GM12878 (cell line): Measurements from ENCODE around the gene PSMC4. TPM values are rescaled to one million over a fixed set of nuclear protein-coding genes. Genes with fewer than 3 reads are reported as not detected.

Experiments
- ATF7 ChIP-seq: fragments of 450-650 bp; IDR thresholded peaks from 2 replicates; pipeline ENCODE4 v1.6.1; 2016; ENCODE audit warnings: low read depth, mild to moderate bottlenecking
- CHD1 ChIP-seq: IDR thresholded peaks from 2 replicates; pipeline ENCODE4 v1.6.1; 2012; ENCODE audit warnings: low read depth, low read length, improper control_type of control experiment
- IRF5 ChIP-seq: fragments of 450-650 bp; IDR thresholded peaks from 2 replicates; pipeline ENCODE4 v1.6.1; 2017; ENCODE audit warnings: borderline replicate concordance
- JUNB ChIP-seq: IDR thresholded peaks from 2 replicates; pipeline ENCODE4 v1.6.1; 2016; ENCODE audit warnings: antibody characterized with exemption, mild to moderate bottlenecking
- JUND ChIP-seq: IDR thresholded peaks from 2 replicates; pipeline ENCODE4 v1.6.1; 2012; ENCODE audit warnings: low read depth, mild to moderate bottlenecking, low read length, improper control_type of control experiment, moderate library complexity
- MYC ChIP-seq: IDR thresholded peaks from 2 replicates; pipeline ENCODE4 v1.6.1; 2011; ENCODE audit warnings: mild to moderate bottlenecking, low read length, moderate library complexity, inconsistent platforms; ENCODE audit not compliant: insufficient read depth, insufficient replicate concordance, insufficient read length, severe bottlenecking
- NFYA ChIP-seq: IDR thresholded peaks from 2 replicates; pipeline ENCODE4 v1.6.1; 2011; ENCODE audit warnings: low read depth, mild to moderate bottlenecking, low read length, improper control_type of control experiment, borderline replicate concordance
- NFYB ChIP-seq: IDR thresholded peaks from 2 replicates; pipeline ENCODE4 v1.6.1; 2011; ENCODE audit warnings: low read depth, mild to moderate bottlenecking, low read length, improper control_type of control experiment, moderate library complexity; ENCODE audit not compliant: insufficient read depth
- PBX3 ChIP-seq: IDR thresholded peaks from 2 replicates; pipeline ENCODE4 v1.6.1; 2011; ENCODE audit warnings: mild to moderate bottlenecking, low read depth, low read length, moderate library complexity; ENCODE audit not compliant: insufficient replicate concordance
- PML ChIP-seq: IDR thresholded peaks from 2 replicates; pipeline ENCODE4 v1.6.1; 2012; ENCODE audit warnings: low read length, inconsistent platforms
- POLR2AphosphoS5 ChIP-seq: IDR thresholded peaks from 2 replicates; pipeline ENCODE4 v1.6.1; 2011; ENCODE audit warnings: mild to moderate bottlenecking, low read length, inconsistent platforms
- RB1 ChIP-seq: fragments of 450-650 bp; formaldehyde crosslinking; IDR thresholded peaks from 2 replicates; pipeline ENCODE4 v1.6.1; 2017; ENCODE audit warnings: mild to moderate bottlenecking, borderline replicate concordance
- RCOR1 ChIP-seq: conservative IDR thresholded peaks from 2 replicates; pipeline ENCODE4 v1.6.1; 2012; ENCODE audit warnings: low read depth, low read length, improper control_type of control experiment
- RUNX3 ChIP-seq: IDR thresholded peaks from 2 replicates; pipeline ENCODE4 v1.6.1; 2012; ENCODE audit warnings: low read length, inconsistent platforms
- STAT1 ChIP-seq: fragments of 450-650 bp; conservative IDR thresholded peaks from 2 replicates; pipeline ENCODE4 v1.6.1; 2014; ENCODE audit warnings: antibody characterized with exemption, mild to moderate bottlenecking
- TCF7 ChIP-seq: IDR thresholded peaks from 2 replicates; pipeline ENCODE4 v1.6.1; 2014; ENCODE audit warnings: antibody characterized with exemption, borderline replicate concordance
- ZBED1 ChIP-seq: IDR thresholded peaks from 2 replicates; pipeline ENCODE4 v1.6.1; 2016; ENCODE audit warnings: borderline replicate concordance
- ZNF217 ChIP-seq: fragments of 450-650 bp; IDR thresholded peaks from 2 replicates; pipeline ENCODE4 v1.6.1; 2017; ENCODE audit warnings: antibody characterized with exemption, mild to moderate bottlenecking
- ZNF592 ChIP-seq: fragments of 450-650 bp; IDR thresholded peaks from 2 replicates; pipeline ENCODE4 v1.6.1; 2017; ENCODE audit warnings: mild to moderate bottlenecking, moderate library complexity
- ZSCAN29 ChIP-seq: fragments of 450-650 bp; IDR thresholded peaks from 2 replicates; pipeline ENCODE4 v1.6.1; 2017; ENCODE audit warnings: mild to moderate bottlenecking, moderate library complexity
- polyA plus RNA-seq, 11 experiments: library from polyadenylated mRNA; depleted of rRNA in 4 of 11; unstranded in 6 of 11; stranded (reverse) in 5 of 11; fragments of >200 nt; fragmentation: Nextera tagmentation in 4 of 11; fragmentation: Illumina TruSeq in 1 of 11; extraction: Ambion mirVana in 4 of 11; extraction: Trizol in 1 of 11; gene quantifications; 1 replicate in 1 of 11; 2 replicates in 10 of 11; pipeline versions ENCODE4 v1.2.1 to v1.2.3, GENCODE V29; 2011 to 2016; ENCODE audit warnings: inconsistent platforms in 2 of 11, missing spikeins in 2 of 11, low read depth in 1 of 11
- total RNA-seq, 4 experiments: library from RNA; depleted of rRNA in 3 of 4; stranded (reverse); fragments of >200 nt in 3 of 4; fragmentation: Illumina TruSeq in 1 of 4; extraction: Trizol in 1 of 4; gene quantifications; 2 replicates each; pipeline versions ENCODE4 v1.2.1 to v1.2.3, GENCODE V29; 2013 to 2021
- TF ChIP-seq, protein P1 (sequence below): IDR thresholded peaks from 2 replicates; pipeline ENCODE4 v1.6.1; 2012; ENCODE audit warnings: low read length, inconsistent platforms
- TF ChIP-seq, protein P2 (sequence below): IDR thresholded peaks from 2 replicates; pipeline ENCODE4 v1.6.1; 2011; ENCODE audit warnings: low read depth, mild to moderate bottlenecking, low read length, moderate library complexity, borderline replicate concordance; ENCODE audit errors: extremely low read depth

PSMC4 gene
- total and polyA plus RNA-seq, 10 of the 15 experiments (the other 5 are each of a cell fraction or from before 2014, with no cell fraction given) = 55.2 to 328 (median 127) TPM

GRCh38 chr19:39970675-39971379 lies at the start of gene PSMC4 (continued):
- TF ChIP-seq ZNF592 = no peak
- TF ChIP-seq, protein P1, sequence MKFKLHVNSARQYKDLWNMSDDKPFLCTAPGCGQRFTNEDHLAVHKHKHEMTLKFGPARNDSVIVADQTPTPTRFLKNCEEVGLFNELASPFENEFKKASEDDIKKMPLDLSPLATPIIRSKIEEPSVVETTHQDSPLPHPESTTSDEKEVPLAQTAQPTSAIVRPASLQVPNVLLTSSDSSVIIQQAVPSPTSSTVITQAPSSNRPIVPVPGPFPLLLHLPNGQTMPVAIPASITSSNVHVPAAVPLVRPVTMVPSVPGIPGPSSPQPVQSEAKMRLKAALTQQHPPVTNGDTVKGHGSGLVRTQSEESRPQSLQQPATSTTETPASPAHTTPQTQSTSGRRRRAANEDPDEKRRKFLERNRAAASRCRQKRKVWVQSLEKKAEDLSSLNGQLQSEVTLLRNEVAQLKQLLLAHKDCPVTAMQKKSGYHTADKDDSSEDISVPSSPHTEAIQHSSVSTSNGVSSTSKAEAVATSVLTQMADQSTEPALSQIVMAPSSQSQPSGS = no peak
- TF ChIP-seq STAT1 = no peak; the same call in 1 of the 2 replicates
- peak; percentile 69; the same call in 1 of the 2 replicates for TF ChIP-seq RB1
- peak; percentile 24; the same call in 1 of the 2 replicates for TF ChIP-seq NFYB
- no peak for TF ChIP-seq ZBED1
- TF ChIP-seq JUND = 0 out of 2 replicates have a peak, but pooled peaks have one; percentile 28
- TF ChIP-seq CHD1 = no peak
- TF ChIP-seq MYC = peak; percentile 82
- TF ChIP-seq ZNF217 = no peak
- no peak for TF ChIP-seq ZSCAN29
- peak; percentile 82 for TF ChIP-seq RUNX3
- peak; percentile 88 for TF ChIP-seq POLR2AphosphoS5
- TF ChIP-seq IRF5 = no peak
- no peak for TF ChIP-seq PBX3
- TF ChIP-seq ATF7 = peak; percentile 49; the same call in 1 of the 2 replicates
- TF ChIP-seq PML = no peak
- TF ChIP-seq, protein P2, sequence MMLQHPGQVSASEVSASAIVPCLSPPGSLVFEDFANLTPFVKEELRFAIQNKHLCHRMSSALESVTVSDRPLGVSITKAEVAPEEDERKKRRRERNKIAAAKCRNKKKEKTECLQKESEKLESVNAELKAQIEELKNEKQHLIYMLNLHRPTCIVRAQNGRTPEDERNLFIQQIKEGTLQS = no peak
- TF ChIP-seq TCF7 = no peak
- TF ChIP-seq JUNB = no peak
- TF ChIP-seq NFYA = no peak
- TF ChIP-seq RCOR1 = no peak
